ENCODE results near the gene MRTO4. TPM values are rescaled to one million over a fixed set of nuclear protein-coding genes. Genes with fewer than 3 reads are reported as not detected.

Gene MRTO4
- total RNA-seq, 1 experiment from 2014 or later, result 102 TPM

GRCh38 chr1:19308509-19308907 lies 56.9 kb downstream of the MRTO4 start:
- DNase-seq (ENCODE audit: low read depth), result no peak

GRCh38 chr1:19309123-19309813 lies 57.7 kb downstream of the MRTO4 start:
- peak; percentile 58 for DNase-seq (ENCODE audit: low read depth)

Small RNAs within 50 kb of the gene (small RNA-seq; reads per million reads assigned to genes)
- gene RNU6-1099P, result not detected

Other genes starting within 250 kb of the MRTO4 start
- gene UBR4, start 41.5 kb upstream of the MRTO4 start, total RNA-seq (2014; rRNA removed; shearing (Covaris generic)), result 73.7 and 90.5 TPM in 2 replicates
- gene EMC1, start 281 bp upstream of the MRTO4 start, total RNA-seq (2014; rRNA removed; shearing (Covaris generic)), result 61.0 and 66.3 TPM in 2 replicates
- gene AKR7A3, start 37.0 kb downstream of the MRTO4 start, total RNA-seq (2014; rRNA removed; shearing (Covaris generic)), result 0.07 and 0.23 TPM in 2 replicates
- gene AKR7A2, start 60.3 kb downstream of the MRTO4 start, total RNA-seq (2014; rRNA removed; shearing (Covaris generic)), result 124 and 139 TPM in 2 replicates
- gene SLC66A1, start 60.5 kb downstream of the MRTO4 start, total RNA-seq (2014; rRNA removed; shearing (Covaris generic)), result 23.6 and 26.9 TPM in 2 replicates
- 97.1 and 166 TPM in 2 replicates for gene CAPZB, start 233.7 kb downstream of the MRTO4 start, total RNA-seq (2014; rRNA removed; shearing (Covaris generic))

All from HT1080 (cell line).